MCF 10A (cell line): ENCODE measurements around the gene NRXN3. TPM values are rescaled to one million over a fixed set of nuclear protein-coding genes. Genes with fewer than 3 reads are reported as not detected.

ENCODE experiments used
- BruUV-seq: library from RNA; stranded (reverse); fragments of 400-500 nt; replicated peaks from 2 replicates; lab custom pipeline; 2021; lab: Mats Ljungman, UMichigan
- CTCF ChIA-PET: fragments of 300-600 bp; sonication (Branson Sonifier 250); formaldehyde crosslinking; extraction: SDS; loops from one replicate; lab custom pipeline; 2021; ENCODE audit warnings: antibody characterized with exemption, inconsistent platforms; lab: Yijun Ruan, JAX
- POLR2A ChIA-PET: fragments of 300-600, 350-650 bp; sonication (Branson Sonifier 250); formaldehyde crosslinking; extraction: SDS; loops from one replicate; lab custom pipeline; 2020; ENCODE audit warnings: antibody characterized with exemption, inconsistent platforms; lab: Yijun Ruan, JAX
- DNase-seq: peaks from one replicate; pipeline ENCODE4 v3.0.0-alpha.2; 2018; ENCODE audit not compliant: unreplicated experiment
- H3K27ac Mint-ChIP-seq: one replicate; pipeline ENCODE4 v1.8.0; 2022; ENCODE audit warnings: mild to moderate bottlenecking, low read depth, mixed read lengths; ENCODE audit not compliant: unreplicated experiment
- H3K27me3 Mint-ChIP-seq: one replicate; pipeline ENCODE4 v1.8.0; 2022; ENCODE audit warnings: mixed read lengths; ENCODE audit not compliant: insufficient read depth, unreplicated experiment
- H3K36me3 Mint-ChIP-seq: one replicate; pipeline ENCODE4 v1.8.0; 2022; ENCODE audit warnings: mild to moderate bottlenecking, moderate library complexity, mixed read lengths; ENCODE audit not compliant: insufficient read depth, unreplicated experiment
- H3K4me1 Mint-ChIP-seq: one replicate; pipeline ENCODE4 v1.8.0; 2022; ENCODE audit warnings: mixed read lengths; ENCODE audit not compliant: insufficient read depth, unreplicated experiment
- H3K4me3 Mint-ChIP-seq: one replicate; pipeline ENCODE4 v1.8.0; 2022; ENCODE audit warnings: mild to moderate bottlenecking, moderate library complexity, mixed read lengths; ENCODE audit not compliant: unreplicated experiment
- H3K9me3 Mint-ChIP-seq: one replicate; pipeline ENCODE4 v1.8.0; 2022; ENCODE audit warnings: mixed read lengths; ENCODE audit not compliant: unreplicated experiment
- CTCF ChIP-seq: fragments of 200-600 bp; IDR thresholded peaks from one replicate; pipeline ENCODE4 v1.8.0; 2022; ENCODE audit warnings: antibody characterized with exemption, mild to moderate bottlenecking; ENCODE audit not compliant: unreplicated experiment
- intact Hi-C: fragments of 100-400 bp; cut with micrococcal nuclease; formaldehyde crosslinking; loops from 2 replicates; pipeline ENCODE4 v1.14.1; 2022
- total RNA-seq: library from RNA; stranded (reverse); gene quantifications from 2 replicates; pipeline ENCODE4 v1.2.3, GENCODE V29; 2022

NRXN3 gene
- total RNA-seq, 1 experiment from 2014 or later, result not detected

- Mint-ChIP-seq H3K9me3 (no peaks in the 10 kb centered on the region), H3K4me1 (no peaks in the 10 kb centered on the region), H3K27me3 (peaks cover 37% of the 10 kb centered on the region), H3K4me3 (no peak overlapping the region), H3K27ac (no peak overlapping the region), H3K36me3 (no peaks in the 10 kb centered on the region)
- no TSS peak for BruUV-seq
- no peak for DNase-seq
- no peak for TF ChIP-seq CTCF
- CTCF ChIA-PET, result interaction anchor here (0.6 to 0.7 kb wide), 3 partner anchors 29 to 921 kb away, joined by 3 read pairs; no protein-coding TSS in a partner anchor
- POLR2A ChIA-PET, result no interaction called here
- intact Hi-C loops, result no loop called here
Observed at GRCh38 chr14:79856381-79856780, 1686.2 kb downstream of the NRXN3 start.

GRCh38 chr14:79861111-79861510, 1690.9 kb downstream of the NRXN3 start:
- no peak overlapping the region for H3K27ac Mint-ChIP-seq
- no peak overlapping the region for H3K4me3 Mint-ChIP-seq
- no peaks in the 10 kb centered on the region for H3K4me1 Mint-ChIP-seq
- ChIA-PET CTCF (interaction anchor here (0.5 to 0.6 kb wide), 2 partner anchors 51 to 224 kb away, joined by 3 read pairs; no protein-coding TSS in a partner anchor), POLR2A (no interaction called here)
- H3K9me3 Mint-ChIP-seq, result no peaks in the 10 kb centered on the region
- no peak for TF ChIP-seq CTCF
- BruUV-seq, result no TSS peak
- H3K27me3 Mint-ChIP-seq, result no peaks in the 10 kb centered on the region
- H3K36me3 Mint-ChIP-seq, result no peaks in the 10 kb centered on the region
- intact Hi-C loops, result no loop called here
- DNase-seq, result no peak

- Mint-ChIP-seq H3K9me3 (no peaks in the 10 kb centered on the region), H3K36me3 (no peaks in the 10 kb centered on the region), H3K27ac (no peak overlapping the region), H3K4me1 (no peaks in the 10 kb centered on the region), H3K27me3 (peaks cover 1% of the 10 kb centered on the region), H3K4me3 (no peak overlapping the region)
- TF ChIP-seq CTCF, result no peak
- no TSS peak for BruUV-seq
- CTCF ChIA-PET, result no interaction called here
- no peak for DNase-seq
- POLR2A ChIA-PET, result no interaction called here
- intact Hi-C loops, result no loop called here
Observed at GRCh38 chr14:79862045-79862444, 1691.9 kb downstream of the NRXN3 start.

- ChIA-PET CTCF (interaction anchor here (0.7 kb wide), 1 partner anchor 757 kb away, joined by 3 read pairs; no protein-coding TSS in a partner anchor), POLR2A (no interaction called here)
- no peak for TF ChIP-seq CTCF
- Mint-ChIP-seq H3K36me3 (no peaks in the 10 kb centered on the region), H3K27ac (no peak overlapping the region), H3K4me3 (no peak overlapping the region), H3K9me3 (no peaks in the 10 kb centered on the region), H3K27me3 (peaks cover 35% of the 10 kb centered on the region), H3K4me1 (no peaks in the 10 kb centered on the region)
- DNase-seq, result no peak
- BruUV-seq, result no TSS peak
- intact Hi-C loops, result no loop called here
Observed at GRCh38 chr14:79871136-79871535, 1701.0 kb downstream of the NRXN3 start.
